ENCODE measurements around the gene MC1R.

MC1R gene

DNA sequence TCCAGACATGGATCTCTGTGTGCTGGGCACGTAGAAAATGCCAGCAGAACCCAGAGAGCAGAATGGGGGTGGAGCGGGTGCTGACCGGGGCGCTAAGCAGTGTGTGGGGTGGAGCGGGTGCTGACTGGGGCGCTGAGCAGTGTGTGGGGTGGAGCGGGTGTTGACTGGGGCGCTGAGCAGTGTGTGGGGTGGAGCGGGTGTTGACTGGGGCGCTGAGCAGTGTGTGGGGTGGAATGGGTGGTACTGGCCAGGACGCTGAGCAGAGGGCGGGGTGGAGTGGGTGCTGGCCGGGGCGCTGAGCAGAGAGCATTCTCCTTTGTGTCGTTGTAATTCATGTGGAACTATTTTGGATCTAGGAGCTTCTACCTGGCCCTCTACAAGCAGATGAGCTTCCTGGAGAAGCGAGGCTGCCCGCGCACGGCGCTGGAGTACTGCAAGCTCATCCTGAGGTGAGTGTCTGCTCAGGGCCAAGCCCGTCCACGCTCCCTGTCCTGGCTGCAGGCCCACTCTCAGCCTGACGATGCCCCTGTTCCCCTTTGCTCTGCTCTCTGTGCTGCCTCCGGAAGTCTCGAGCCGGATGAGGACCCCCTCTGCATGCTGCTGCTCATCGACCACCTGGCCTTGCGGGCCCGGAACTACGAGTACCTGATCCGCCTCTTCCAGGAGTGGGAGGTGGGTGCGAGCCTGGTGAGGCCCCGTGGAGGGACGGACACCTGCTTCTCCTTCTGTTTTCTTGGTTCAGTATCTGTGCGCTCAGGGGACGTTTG is 20.3 kb upstream of the MC1R start:
- no peak for TF ChIP-seq ZFX (IDR thresholded peaks at IDR 0.05; ENCODE audit: borderline replicate concordance)
- TF ChIP-seq, protein P1, sequence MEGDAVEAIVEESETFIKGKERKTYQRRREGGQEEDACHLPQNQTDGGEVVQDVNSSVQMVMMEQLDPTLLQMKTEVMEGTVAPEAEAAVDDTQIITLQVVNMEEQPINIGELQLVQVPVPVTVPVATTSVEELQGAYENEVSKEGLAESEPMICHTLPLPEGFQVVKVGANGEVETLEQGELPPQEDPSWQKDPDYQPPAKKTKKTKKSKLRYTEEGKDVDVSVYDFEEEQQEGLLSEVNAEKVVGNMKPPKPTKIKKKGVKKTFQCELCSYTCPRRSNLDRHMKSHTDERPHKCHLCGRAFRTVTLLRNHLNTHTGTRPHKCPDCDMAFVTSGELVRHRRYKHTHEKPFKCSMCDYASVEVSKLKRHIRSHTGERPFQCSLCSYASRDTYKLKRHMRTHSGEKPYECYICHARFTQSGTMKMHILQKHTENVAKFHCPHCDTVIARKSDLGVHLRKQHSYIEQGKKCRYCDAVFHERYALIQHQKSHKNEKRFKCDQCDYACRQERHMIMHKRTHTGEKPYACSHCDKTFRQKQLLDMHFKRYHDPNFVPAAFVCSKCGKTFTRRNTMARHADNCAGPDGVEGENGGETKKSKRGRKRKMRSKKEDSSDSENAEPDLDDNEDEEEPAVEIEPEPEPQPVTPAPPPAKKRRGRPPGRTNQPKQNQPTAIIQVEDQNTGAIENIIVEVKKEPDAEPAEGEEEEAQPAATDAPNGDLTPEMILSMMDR (IDR thresholded peaks at IDR 0.05) = no peak
- H3K27ac ChIP-seq = no peak overlapping the region

DNA sequence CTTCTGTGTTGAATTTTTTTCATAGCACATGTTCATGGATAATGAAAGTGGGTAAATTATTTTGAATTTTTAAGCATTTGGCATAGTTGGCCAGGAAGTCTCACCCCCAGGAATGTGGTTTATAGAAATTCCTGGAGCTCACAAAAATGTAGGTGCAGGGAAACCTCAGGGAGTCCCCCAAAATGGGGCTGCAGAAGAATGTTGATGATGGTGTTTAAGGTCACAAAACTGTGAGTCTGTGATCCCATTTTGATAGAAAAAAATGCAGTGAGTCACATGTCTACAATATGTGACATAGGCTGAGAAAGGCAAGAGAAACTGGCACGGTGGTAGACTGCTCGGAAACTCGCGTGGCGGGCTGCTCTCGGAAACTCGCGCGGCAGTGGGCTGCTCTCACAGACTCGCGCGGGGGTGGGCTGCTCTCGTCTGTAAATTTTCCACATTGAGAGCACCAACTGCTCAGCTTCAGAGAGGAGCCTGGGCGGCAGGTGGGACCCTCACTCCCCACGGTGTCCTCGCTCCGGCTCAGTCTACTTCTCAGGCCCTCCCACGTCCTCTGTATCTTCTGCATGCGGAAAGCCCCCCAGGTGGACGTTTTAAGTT is 18.7 kb upstream of the MC1R start:
- H3K27ac ChIP-seq = no peak overlapping the region
- no peak for TF ChIP-seq ZFX (IDR thresholded peaks at IDR 0.05; ENCODE audit: borderline replicate concordance)
- TF ChIP-seq, protein P1 (IDR thresholded peaks at IDR 0.05) = no peak

DNA sequence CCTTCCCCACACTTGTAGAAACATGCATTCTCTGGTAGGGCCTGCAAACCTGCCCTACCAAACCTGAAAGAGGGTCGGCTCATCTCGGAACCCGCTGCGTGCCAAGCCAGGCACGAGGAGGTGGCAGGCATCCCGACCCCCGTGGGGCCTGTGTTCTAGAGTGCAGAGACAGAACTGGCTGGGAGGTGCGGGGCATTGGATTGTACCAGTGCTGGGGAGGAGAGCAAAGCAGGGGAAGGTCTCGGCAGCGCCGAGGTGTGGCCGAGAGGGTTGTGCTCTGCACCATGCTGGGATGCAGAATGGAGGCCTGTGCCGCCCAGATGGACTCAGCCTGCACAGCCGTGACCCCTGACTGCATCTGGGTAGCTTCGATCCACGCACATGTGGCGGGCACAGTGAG is 17.8 kb upstream of the MC1R start:
- H3K27ac ChIP-seq = no peak overlapping the region
- TF ChIP-seq, protein P1 (IDR thresholded peaks at IDR 0.05) = no peak
- TF ChIP-seq ZFX (IDR thresholded peaks at IDR 0.05; ENCODE audit: borderline replicate concordance) = no peak

DNA sequence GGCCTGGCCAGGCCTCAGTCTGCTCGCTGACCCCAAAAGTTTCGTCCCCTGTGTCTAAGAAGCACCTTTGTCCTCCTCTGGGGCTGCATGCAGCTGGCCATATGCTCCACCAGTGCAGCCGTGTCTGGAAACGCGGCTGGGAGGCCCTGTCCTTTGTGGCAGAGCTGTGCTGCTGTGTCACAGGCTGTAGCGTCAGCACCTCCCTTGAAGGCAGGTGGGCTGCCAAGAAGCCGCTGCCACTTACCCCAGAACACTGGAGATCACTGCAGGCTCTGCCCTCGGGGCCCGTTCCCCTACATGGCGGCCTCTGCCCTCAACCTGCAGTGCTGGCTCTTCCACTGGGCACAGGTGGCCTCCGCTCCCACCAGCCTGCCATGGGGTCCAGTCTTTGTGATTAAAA is 15.7 kb upstream of the MC1R start:
- TF ChIP-seq ZFX (IDR thresholded peaks at IDR 0.05; ENCODE audit: borderline replicate concordance) = no peak
- TF ChIP-seq, protein P1 (IDR thresholded peaks at IDR 0.05) = no peak
- H3K27ac ChIP-seq = no peak overlapping the region

DNA sequence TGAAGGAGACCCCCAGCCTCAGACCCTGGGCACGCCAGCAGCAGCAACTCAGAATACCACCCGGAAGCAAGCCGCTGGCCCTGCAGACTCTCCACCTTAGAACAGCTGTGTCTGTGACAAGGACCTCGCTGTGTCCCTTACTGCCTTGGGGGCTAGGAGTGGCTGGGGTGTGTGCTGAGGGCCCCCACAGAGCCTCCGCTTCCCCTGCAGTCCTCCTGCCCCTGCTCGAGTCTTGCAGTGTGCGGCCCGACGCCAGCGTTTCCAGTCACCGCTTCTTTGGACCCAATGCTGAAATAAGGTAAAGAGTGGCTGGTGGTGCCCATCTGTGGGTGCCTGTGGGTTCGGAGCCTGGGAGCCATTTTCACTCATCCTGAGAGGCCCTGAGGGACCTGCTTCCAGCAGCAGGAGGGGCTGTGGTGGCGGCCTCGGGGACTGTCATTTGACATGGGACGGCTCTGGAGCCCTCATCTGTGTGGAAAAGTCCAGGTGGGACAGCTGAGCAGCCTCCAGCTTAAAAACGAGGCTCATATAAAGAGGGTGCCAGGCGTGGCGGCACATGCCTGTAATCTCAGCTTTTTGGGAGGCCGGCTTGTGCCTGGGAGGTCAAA is 14.7 kb upstream of the MC1R start:
- TF ChIP-seq, protein P1 (IDR thresholded peaks at IDR 0.05) = no peak
- no peak for TF ChIP-seq ZFX (IDR thresholded peaks at IDR 0.05; ENCODE audit: borderline replicate concordance)
- no peak overlapping the region for H3K27ac ChIP-seq

DNA sequence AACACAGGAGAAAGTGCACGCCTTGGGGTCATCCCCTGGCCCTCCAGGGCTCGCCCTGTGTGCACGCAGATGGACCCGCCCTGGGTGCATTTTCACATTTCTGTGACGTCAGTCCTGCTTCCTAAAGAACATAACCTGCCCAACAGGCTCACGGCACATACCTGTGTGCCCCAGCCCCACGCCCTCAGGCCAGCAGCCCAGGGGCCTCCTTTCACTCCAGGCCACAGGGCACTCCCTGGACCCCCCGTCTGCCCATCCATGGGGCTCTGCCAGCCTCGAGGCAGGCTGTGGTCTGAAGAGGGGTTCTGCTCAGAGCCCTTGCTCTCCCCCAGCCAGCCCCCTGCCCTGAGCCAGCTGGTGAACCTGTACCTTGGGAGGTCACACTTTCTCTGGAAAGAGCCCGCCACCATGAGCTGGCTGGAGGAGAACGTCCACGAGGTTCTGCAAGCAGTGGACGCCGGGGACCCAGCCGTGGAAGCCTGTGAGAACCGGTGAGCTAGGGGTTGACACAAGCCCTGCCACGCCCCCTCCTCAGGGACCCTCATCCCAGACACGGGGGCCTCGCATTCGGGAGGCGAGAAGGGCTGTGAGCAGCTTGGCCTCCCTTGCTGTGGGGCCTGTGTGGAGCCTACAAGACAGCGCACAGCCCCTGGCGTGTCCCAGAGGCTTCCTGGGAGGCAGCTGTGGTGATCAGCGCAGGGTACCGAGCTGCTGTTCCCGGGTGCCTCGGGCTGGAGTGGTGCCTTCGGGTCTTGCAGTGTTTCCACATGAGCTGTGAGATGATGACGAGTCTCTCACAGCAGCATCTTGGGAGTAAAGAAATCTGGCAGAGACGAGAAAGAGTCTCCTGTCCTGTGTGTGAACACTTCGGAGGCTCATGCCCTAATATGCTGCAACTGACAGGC is 13.8 kb upstream of the MC1R start:
- H3K27ac ChIP-seq = no peak overlapping the region

More for the DNA sequence above, 13.8 kb upstream of the MC1R start:
- TF ChIP-seq ZFX (IDR thresholded peaks at IDR 0.05; ENCODE audit: borderline replicate concordance) = no peak
- TF ChIP-seq, protein P1 (IDR thresholded peaks at IDR 0.05) = no peak
